Caco-2 (cell line): ENCODE results near the gene LIN54. TPM values are rescaled to one million over a fixed set of nuclear protein-coding genes. Genes with fewer than 3 reads are reported as not detected.
"Not testable (repeated sequence)": the region's sequence is repeated elsewhere in the genome, so short reads cannot be mapped to it uniquely, and the experiment has no call there.

Experiments
- Bru-seq: library from RNA; stranded (reverse); fragments of 400-500 nt; gene quantifications from one replicate; lab custom pipeline; 2021; lab: Mats Ljungman, UMichigan
- BruChase-seq, 2 experiments: library from RNA; stranded (reverse); fragments of 400-500 nt; gene quantifications; one replicate each; lab custom pipeline; 2021; lab: Mats Ljungman, UMichigan
- BruUV-seq: library from RNA; stranded (reverse); fragments of 400-500 nt; replicated peaks from 2 replicates; lab custom pipeline; 2021; lab: Mats Ljungman, UMichigan
- CTCF ChIA-PET: fragments of 300-600 bp; sonication (Branson Sonifier 250); formaldehyde crosslinking; loops from one replicate; lab custom pipeline; 2022; ENCODE audit warnings: antibody characterized with exemption; lab: Charles Lee
- POLR2A ChIA-PET: fragments of 300-600 bp; sonication (Branson Sonifier 250); formaldehyde crosslinking; loops from one replicate; lab custom pipeline; 2022; ENCODE audit warnings: antibody characterized with exemption; lab: Charles Lee
- DNase-seq, 2 experiments: peaks; one replicate each; pipeline versions ENCODE4 v3.0.0 to v3.0.0-alpha.2; 2020 to 2022
- H3K27me3 ChIP-seq: replicated peaks from 2 replicates; pipeline ENCODE4 v1.6.0; 2011; ENCODE audit warnings: low read length; ENCODE audit not compliant: control insufficient read depth, insufficient read depth
- H3K36me3 ChIP-seq: 2 replicates; pipeline ENCODE4 v1.5.1; 2011; ENCODE audit warnings: low read length; ENCODE audit not compliant: control insufficient read depth, insufficient read depth
- H3K4me1 ChIP-seq: fragments of 250-450 bp; sonication (Bioruptor Pico); 2 replicates; pipeline ENCODE4 v1.5.1; 2020; ENCODE audit warnings: mild to moderate bottlenecking
- H3K4me3 ChIP-seq: 2 replicates; pipeline ENCODE4 v1.5.1; 2011; ENCODE audit warnings: low read depth, mild to moderate bottlenecking, control low read depth, low read length
- H3K9me3 ChIP-seq: fragments of 250-450 bp; sonication (Bioruptor Pico); 2 replicates; pipeline ENCODE4 v1.5.1; 2020; ENCODE audit warnings: mild to moderate bottlenecking, moderate library complexity
- H3K27ac Mint-ChIP-seq: one replicate; pipeline ENCODE4 v1.8.0; 2022; ENCODE audit warnings: mixed read lengths; ENCODE audit not compliant: unreplicated experiment
- H3K27me3 Mint-ChIP-seq: one replicate; pipeline ENCODE4 v1.8.0; 2022; ENCODE audit warnings: mixed read lengths; ENCODE audit not compliant: insufficient read depth, unreplicated experiment
- H3K36me3 Mint-ChIP-seq: one replicate; pipeline ENCODE4 v1.8.0; 2022; ENCODE audit warnings: mild to moderate bottlenecking, mixed read lengths; ENCODE audit not compliant: insufficient read depth, unreplicated experiment
- H3K4me1 Mint-ChIP-seq: one replicate; pipeline ENCODE4 v1.8.0; 2022; ENCODE audit warnings: low read depth, mixed read lengths; ENCODE audit not compliant: unreplicated experiment
- H3K4me3 Mint-ChIP-seq: one replicate; pipeline ENCODE4 v1.8.0; 2022; ENCODE audit warnings: mild to moderate bottlenecking, moderate library complexity, mixed read lengths; ENCODE audit not compliant: unreplicated experiment
- H3K9me3 Mint-ChIP-seq: one replicate; pipeline ENCODE4 v1.8.0; 2022; ENCODE audit warnings: mixed read lengths; ENCODE audit not compliant: unreplicated experiment
- intact Hi-C: fragments of 100-400 bp; cut with micrococcal nuclease; formaldehyde crosslinking; loops from one replicate; pipeline ENCODE4 v1.10.0; 2022; ENCODE audit not compliant: unreplicated experiment
- long read RNA-seq: library from polyadenylated mRNA; stranded (forward); transcript quantifications from one replicate; pipeline ENCODE4 v2.0.0, GENCODE V29; 2022
- total RNA-seq: library from RNA; stranded (reverse); gene quantifications from 2 replicates; pipeline ENCODE4 v1.2.3, GENCODE V29; 2022
- TF ChIP-seq, protein P1 (sequence below), 2 experiments: fragments of 200-600 bp in 1 of 2; IDR thresholded peaks; 1 replicate in 1 of 2; 2 replicates in 1 of 2; pipeline versions ENCODE4 v1.5.1 to v1.8.0; 2011 to 2022; ENCODE audit warnings: antibody characterized with exemption in 1 of 2, control low read depth in 1 of 2, inconsistent platforms in 1 of 2, low read depth in 1 of 2, low read length in 1 of 2, mild to moderate bottlenecking in 1 of 2, moderate library complexity in 1 of 2; ENCODE audit not compliant: insufficient read depth in 1 of 2, severe bottlenecking in 1 of 2, unreplicated experiment in 1 of 2

The LIN54 gene
- total RNA-seq (27.6 and 29.6 TPM in 2 replicates), Bru-seq, nascent RNA (percentile 78 among the genes with signal in this experiment), BruChase-seq, experiment 1, labeled RNA remaining after a 2-hour chase (percentile 80 among the genes with signal in this experiment), BruChase-seq, experiment 2, labeled RNA remaining after a 6-hour chase (percentile 78 among the genes with signal in this experiment)
- long read RNA-seq, full-length matches to known transcripts: 5 of 18 reads
- long read RNA-seq, partial matches to known transcripts: 3 of 18 reads
- long read RNA-seq, other reads (novel, unspliced or antisense): 10 of 18 reads

DNA sequence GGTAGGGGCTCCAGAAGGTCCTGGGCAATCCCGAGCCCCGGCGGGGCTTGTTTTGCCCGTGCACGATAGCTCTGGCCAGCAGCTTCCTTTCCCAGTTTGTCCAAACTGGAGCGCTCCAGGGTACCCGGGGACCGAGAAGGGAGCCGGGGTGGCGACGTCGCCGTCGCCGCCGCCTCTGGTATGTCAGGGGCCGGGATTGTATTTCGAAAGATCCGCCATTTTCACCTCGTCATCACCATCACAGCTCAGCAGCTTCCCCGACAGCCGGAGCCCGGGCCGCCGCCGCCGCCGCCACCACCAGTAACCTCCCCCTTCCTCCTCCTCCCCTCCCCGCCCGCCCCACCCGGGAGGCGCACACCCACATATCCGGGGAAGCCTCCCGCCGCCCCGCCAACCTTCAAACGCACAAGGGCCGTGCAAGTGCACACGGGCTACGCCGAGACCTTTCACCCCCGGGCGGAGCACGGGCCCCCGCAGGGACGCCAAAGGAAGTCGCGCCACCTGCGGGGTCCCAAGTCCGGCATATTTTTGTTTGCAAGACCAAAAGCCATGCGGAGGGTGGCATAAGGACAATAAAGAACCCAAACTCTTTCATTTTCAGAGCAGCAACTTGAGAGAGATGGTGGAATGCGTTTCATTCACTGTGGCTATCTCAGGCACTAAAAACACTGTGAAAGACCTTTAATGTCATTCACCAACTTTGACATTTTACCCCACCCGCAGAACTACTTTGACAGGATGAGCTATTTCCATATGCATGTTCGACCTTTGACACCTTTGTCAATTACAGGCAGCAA lies at the start of gene LIN54:
TSS of gene LIN54 (minus strand) at position 302 of the 797 bp plus-strand sequence. CDS start 25,979 bp downstream, outside the sequence.
- no peaks in the 10 kb centered on the region for H3K27me3 Mint-ChIP-seq
- Histone ChIP-seq H3K27me3 (no peaks in the 10 kb centered on the region), H3K36me3 (no peaks in the 10 kb centered on the region), H3K9me3 (no peaks in the 10 kb centered on the region), H3K4me3 (peak within 1 kb of the TSS; percentile 51), H3K4me1 (peaks cover 15% of the 10 kb centered on the region; the same call in 1 of the 2 replicates)
- DNase-seq: peak; percentile 86 to 89
- H3K4me1 Mint-ChIP-seq: peaks cover 28% of the 10 kb centered on the region
- CTCF ChIA-PET: interaction anchor here (0.7 to 1.6 kb wide), 3 partner anchors 24 to 274 kb away, joined by 4 to 7 read pairs (median 5); partner anchors contain the start of genes COPS4 and COQ2
- intact Hi-C loops: no loop called here
- H3K36me3 Mint-ChIP-seq: peaks cover 34% of the 10 kb centered on the region
- no TSS peak for BruUV-seq
- H3K9me3 Mint-ChIP-seq: no peaks in the 10 kb centered on the region
- TF ChIP-seq, protein P1, sequence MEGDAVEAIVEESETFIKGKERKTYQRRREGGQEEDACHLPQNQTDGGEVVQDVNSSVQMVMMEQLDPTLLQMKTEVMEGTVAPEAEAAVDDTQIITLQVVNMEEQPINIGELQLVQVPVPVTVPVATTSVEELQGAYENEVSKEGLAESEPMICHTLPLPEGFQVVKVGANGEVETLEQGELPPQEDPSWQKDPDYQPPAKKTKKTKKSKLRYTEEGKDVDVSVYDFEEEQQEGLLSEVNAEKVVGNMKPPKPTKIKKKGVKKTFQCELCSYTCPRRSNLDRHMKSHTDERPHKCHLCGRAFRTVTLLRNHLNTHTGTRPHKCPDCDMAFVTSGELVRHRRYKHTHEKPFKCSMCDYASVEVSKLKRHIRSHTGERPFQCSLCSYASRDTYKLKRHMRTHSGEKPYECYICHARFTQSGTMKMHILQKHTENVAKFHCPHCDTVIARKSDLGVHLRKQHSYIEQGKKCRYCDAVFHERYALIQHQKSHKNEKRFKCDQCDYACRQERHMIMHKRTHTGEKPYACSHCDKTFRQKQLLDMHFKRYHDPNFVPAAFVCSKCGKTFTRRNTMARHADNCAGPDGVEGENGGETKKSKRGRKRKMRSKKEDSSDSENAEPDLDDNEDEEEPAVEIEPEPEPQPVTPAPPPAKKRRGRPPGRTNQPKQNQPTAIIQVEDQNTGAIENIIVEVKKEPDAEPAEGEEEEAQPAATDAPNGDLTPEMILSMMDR (IDR thresholded peaks at IDR 0.05; ENCODE audit: insufficient read depth in 1 of 2, low read depth in 1 of 2, low read length in 1 of 2, severe bottlenecking in 1 of 2, unreplicated experiment in 1 of 2): no peak
- POLR2A ChIA-PET: interaction anchor here (0.6 to 3.0 kb wide), 4 partner anchors 24 to 1628 kb away, joined by 3 to 21 read pairs (median 18); partner anchors contain the start of genes COPS4, COQ2 and THAP9
- H3K27ac Mint-ChIP-seq: peak within 1 kb of the TSS; percentile 99
- peak within 1 kb of the TSS; percentile 95 for H3K4me3 Mint-ChIP-seq

DNA sequence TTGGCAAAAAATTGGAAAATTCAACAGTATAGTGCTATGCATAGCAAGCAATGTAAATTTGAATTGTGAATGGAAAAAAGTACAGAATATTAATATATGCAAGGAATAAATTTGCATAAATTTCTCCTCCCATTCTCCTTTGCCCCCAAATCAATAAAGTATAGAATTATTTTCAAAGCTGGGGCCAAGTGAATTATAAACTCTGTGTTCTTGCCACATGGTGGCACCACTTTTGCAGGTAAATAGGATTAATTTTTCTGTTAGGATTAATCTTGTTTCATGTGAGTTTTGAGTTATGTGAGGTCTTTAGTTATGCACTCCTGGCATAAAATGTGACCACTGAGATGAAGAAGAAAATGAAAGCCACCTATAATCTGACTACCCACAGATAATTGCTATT lies 44.3 kb upstream of the LIN54 start:
- no peaks in the 10 kb centered on the region for H3K4me1 ChIP-seq
- Mint-ChIP-seq H3K4me1 (no peaks in the 10 kb centered on the region), H3K36me3 (peaks cover 23% of the 10 kb centered on the region), H3K4me3 (no peak overlapping the region), H3K27ac (no peak overlapping the region), H3K9me3 (no peaks in the 10 kb centered on the region), H3K27me3 (no peaks in the 10 kb centered on the region)
- no peaks in the 10 kb centered on the region for H3K9me3 ChIP-seq
- ChIA-PET CTCF (interaction anchor here (0.8 kb wide), 1 partner anchor 20 kb away, joined by 3 read pairs; no protein-coding TSS in a partner anchor), POLR2A (no interaction called here)
- H3K4me3 ChIP-seq: no peak overlapping the region
- H3K36me3 ChIP-seq: 0 out of 2 replicates have a peak, but pooled peaks cover 1% of the 10 kb centered on the region
- no peak for DNase-seq
- TF ChIP-seq, protein P1 (IDR thresholded peaks at IDR 0.05; ENCODE audit: insufficient read depth in 1 of 2, low read depth in 1 of 2, low read length in 1 of 2, severe bottlenecking in 1 of 2, unreplicated experiment in 1 of 2): no peak
- no TSS peak for BruUV-seq
- intact Hi-C loops: no loop called here
- no peaks in the 10 kb centered on the region for H3K27me3 ChIP-seq

DNA sequence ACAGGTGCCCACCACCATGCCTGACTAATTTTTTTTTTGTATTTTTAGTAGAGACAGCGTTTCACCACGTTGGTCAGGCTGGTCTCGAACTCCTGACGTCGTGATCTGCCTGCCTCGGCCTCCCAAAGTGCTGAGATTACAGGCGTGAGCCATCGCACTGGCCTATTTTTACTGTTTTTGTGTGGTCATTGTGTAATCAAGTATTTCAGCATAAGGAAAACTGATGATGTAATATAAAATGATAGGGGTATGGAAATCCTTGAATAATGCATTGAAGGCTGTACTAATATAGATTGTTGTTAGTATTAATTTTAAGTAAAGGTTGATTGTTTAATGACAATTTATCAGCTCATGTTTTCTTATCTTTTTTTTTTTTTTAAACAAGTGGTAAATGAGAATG lies 38.2 kb upstream of the LIN54 start:
- BruUV-seq, H3K36me3 Mint-ChIP-seq, H3K27ac Mint-ChIP-seq, H3K9me3 ChIP-seq, intact Hi-C loops, POLR2A ChIA-PET, H3K4me3 ChIP-seq, CTCF ChIA-PET, H3K27me3 Mint-ChIP-seq, H3K36me3 ChIP-seq, DNase-seq, H3K9me3 Mint-ChIP-seq, H3K4me1 Mint-ChIP-seq, H3K27me3 ChIP-seq, H3K4me1 ChIP-seq, H3K4me3 Mint-ChIP-seq: not testable (repeated sequence)
